GM21526 (cell line): ENCODE measurements around the gene RPL39.
"Not testable (repeated sequence)": the region's sequence is repeated elsewhere in the genome, so short reads cannot be mapped to it uniquely, and the experiment has no call there.

Experiments used
- ATAC-seq: cut with Tn5 transposase; IDR thresholded peaks from one replicate; pipeline ENCODE4 v1.9.1; 2021; ENCODE audit warnings: moderate library complexity; ENCODE audit not compliant: unreplicated experiment, low FRiP score

The RPL39 gene

DNA sequence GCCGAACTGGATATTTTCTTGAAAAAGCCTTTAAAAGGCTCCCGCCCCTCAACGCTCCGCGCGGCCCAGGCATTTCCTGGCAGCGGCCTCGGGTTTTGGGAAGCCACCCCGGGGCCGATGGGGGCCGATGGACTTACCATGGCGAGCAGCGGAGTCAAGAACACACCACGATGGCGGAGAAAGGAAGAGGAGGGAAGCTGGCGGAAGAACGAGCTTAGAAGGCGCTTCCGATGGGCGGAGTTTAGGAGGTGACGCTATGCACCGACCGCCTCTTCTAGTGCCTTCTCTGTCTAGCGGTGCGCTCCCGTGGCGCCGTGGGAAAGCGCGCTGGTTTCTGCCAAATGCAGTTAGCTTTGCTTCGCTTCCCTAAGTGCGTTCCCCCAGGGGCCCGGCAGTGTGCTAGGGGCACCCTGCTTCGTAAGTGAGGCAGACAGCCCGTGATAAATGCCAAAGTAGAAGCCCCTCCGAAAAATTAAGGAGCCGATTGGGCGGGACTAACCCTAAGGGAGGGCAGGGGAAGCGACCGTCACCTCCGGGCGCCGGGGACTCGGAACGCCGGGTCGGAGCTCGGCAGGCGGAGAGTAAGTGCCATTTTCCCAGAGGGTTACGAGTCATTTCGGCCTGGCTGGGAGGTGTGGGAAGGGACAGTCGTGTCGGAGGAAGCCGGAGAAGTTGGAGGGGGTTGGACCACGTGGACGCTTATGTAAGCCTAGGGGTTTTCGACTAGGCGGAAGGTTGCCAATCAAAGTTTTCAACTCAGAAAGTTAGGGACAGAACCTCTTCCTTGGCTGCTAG, at the start of gene RPL39:
TSS of gene RPL39 (minus strand) at position 194 of the 795 bp plus-strand sequence. CDS start at position 140, 54 bp downstream.
- peak; percentile 74 for ATAC-seq

DNA sequence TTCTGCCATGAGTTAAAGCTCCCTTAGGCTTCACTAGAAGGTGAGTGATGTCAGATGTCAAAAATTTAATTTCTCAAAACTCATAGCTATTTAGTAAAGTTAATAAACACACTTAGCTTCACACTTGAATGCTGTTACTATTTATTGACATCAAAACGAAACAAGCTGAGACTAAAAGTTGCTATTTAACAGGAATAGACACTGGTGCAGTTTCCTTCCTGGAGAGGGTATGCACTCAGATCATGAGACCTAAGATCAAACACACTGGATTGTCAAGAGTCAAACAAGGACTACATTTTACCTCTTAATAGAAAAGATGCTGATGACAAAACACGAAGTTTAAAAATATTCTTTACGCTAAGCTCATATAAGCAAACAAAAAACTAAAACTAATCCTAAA, 42.5 kb upstream of the RPL39 start:
- ATAC-seq, result no peak

DNA sequence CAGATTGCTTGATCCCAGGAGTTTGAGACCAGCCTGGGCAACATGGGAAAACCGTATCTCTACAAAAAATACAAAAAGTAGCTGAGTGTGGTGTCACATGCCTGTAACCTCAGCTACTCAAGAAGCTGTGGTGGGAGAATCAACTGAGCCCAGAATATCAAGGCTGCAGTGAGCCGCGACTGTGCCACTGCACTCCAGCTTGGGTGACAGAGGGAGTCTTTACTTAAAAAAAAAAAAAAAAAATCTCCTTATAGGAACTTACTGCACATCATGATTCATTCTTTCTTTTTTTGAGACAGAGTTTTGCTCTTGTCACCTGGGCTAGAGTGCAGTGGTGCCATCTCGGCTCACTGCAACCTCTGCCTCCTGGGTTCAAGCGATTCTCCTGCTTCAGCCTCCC, 37.0 kb upstream of the RPL39 start:
- ATAC-seq, result no peak

DNA sequence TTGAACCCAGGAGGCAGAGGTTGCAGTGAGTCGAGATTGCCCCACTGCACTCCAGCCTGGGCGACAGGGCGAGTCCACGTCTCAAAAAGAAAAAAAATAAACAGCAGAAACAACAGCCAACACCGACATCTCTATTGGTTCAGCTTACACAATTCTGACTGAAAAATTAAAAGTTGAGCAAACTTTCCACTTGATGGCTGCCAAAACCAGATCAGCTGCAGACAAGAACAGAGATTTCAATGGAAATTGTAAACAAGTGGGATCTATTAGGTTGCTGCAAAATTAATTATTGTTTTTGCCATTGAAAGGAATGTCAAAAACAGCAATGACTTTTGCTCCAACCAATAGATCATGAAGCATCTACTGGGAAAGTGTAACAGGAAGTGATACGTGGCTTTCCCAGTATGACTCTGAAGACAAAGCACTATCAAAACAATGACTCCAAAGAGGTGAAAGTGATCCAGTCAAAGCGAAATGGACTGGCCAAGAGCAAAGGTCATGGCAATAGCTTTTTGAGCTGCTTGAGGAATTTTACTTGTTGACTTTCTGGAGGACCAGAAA, 35.0 kb upstream of the RPL39 start:
- no peak for ATAC-seq

DNA sequence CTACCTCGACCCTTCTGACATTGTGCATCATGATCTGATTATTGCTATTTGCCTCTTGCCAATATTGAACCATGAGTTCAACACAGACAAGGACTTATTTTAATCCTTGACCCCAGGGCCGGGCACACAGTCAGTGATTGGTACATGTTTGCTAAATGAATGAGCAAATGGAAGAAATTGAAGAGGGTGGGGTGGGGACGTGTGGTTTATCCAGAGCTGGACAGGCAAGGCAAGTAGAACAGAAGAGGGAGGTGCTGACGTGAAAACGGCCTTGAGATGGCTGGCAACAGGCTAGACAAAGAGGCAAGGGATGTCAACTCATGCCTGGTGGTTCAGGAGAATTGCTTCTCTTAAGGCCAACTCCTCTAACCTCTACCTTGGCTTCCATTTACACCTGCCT, 32.8 kb upstream of the RPL39 start:
- not testable (repeated sequence) for ATAC-seq

DNA sequence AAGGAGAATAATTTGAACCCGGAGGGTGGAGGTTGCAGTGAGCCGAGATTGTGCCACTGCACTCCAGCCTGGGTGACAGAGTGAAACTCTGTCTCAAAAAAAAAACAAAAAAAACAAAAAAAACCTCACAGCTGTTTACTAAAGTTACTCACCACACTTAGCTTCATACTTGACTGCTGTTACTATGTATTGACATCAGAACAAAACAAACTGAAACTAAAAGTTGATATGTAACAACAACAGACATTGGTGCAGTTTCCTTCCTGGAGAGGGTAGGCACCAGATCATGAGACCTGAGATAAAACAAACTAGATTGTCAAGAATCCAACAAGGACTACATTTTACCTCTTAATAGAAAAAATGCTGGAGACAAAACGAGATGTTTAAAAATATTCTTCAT, 30.3 kb upstream of the RPL39 start:
- peak; percentile 96 for ATAC-seq

DNA sequence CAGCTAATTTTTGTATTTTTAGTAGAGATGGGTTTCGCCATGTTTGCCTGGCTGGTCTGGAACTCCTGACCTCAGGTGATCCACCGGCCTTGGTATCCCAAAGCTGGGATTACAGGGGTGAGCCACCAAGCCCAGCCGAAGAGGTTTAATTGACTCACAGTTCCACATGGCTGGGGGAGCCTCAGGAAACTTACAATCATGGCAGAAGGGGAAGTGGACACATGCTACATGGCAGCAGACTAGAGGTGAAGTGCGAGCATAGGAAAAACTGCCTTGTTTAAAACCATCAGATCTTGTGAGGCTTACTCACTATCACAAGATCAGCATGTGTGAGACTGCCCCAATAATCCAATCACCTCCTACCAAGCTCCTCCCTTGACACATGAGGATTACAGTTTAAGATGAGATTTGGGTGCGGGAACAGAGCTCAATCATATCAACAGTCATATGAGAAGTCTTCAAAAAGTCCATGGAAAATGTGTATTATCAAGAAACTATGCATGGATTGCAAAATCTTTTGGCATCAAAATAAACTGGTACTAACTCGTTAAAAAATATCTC, 25.8 kb upstream of the RPL39 start:
- ATAC-seq, result no peak

DNA sequence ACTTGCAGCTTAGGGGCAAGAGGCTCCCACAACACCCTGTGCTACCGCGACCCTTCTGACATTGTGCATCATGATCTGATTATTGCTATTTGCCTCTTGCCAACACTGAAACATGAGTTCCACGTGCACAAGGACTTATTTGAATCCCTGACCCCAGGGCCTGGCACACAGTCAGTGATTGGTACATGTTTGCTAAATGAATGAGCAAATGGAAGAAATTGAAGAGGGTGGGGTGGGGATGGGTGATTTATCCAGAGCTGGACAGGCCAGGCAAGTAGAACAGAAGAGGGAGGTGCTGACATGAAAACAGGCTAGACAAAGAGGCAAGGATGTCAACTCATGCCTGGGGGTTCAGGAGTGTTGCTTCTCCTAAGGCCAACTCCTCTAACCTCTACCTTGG, 24.9 kb upstream of the RPL39 start:
- ATAC-seq, result no peak

DNA sequence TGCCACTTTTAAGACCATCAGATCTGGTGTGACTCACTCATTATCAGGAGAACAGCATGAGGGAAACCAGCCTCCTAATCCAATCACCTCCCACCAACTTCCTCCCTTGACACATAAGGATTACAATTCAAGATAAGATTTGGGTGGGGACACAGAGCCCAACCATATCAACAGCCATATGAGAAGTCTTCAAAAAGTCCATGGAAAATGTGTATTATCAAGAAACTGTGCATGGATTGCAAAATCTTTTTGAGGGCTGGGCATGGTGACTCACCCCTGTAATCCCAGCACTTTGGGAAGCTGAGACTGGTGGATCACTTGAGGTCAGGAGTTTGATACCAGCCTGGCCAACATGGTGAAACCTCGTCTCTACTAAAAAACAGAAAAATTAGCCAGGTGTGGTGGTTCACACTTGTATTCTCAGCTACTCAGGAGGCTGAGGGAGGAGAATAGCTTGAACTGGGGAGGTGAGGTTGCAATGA, 17.8 kb upstream of the RPL39 start:
- no peak for ATAC-seq

DNA sequence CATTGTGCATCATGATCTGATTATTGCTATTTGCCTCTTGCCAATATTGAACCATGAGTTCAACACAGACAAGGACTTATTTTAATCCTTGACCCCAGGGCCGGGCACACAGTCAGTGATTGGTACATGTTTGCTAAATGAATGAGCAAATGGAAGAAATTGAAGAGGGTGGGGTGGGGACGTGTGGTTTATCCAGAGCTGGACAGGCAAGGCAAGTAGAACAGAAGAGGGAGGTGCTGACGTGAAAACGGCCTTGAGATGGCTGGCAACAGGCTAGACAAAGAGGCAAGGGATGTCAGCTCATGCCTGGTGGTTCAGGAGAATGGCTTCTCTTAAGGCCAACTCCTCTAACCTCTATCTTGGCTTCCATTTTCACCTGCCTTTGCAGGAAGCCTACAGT, 17.0 kb upstream of the RPL39 start:
- not testable (repeated sequence) for ATAC-seq

DNA sequence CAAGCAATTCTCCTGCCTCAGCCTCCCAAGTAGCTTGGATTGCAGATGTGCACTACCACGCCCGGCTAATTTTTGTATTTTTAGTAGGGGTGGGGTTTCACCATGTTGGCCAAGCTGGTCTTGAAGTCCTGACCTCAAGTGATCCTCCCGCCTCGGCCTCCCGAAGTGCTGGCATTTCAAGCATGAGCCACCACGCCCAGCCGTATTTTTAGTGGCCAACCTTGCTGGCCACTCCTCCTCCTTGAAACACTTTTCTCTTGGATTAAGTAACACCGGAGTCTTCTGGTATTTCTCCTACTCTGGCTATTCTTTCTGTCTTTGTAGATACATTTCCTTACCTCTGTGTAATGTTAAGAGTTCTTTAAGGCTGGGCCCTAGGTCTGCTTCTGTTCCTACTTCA, 11.1 kb upstream of the RPL39 start:
- no peak for ATAC-seq

DNA sequence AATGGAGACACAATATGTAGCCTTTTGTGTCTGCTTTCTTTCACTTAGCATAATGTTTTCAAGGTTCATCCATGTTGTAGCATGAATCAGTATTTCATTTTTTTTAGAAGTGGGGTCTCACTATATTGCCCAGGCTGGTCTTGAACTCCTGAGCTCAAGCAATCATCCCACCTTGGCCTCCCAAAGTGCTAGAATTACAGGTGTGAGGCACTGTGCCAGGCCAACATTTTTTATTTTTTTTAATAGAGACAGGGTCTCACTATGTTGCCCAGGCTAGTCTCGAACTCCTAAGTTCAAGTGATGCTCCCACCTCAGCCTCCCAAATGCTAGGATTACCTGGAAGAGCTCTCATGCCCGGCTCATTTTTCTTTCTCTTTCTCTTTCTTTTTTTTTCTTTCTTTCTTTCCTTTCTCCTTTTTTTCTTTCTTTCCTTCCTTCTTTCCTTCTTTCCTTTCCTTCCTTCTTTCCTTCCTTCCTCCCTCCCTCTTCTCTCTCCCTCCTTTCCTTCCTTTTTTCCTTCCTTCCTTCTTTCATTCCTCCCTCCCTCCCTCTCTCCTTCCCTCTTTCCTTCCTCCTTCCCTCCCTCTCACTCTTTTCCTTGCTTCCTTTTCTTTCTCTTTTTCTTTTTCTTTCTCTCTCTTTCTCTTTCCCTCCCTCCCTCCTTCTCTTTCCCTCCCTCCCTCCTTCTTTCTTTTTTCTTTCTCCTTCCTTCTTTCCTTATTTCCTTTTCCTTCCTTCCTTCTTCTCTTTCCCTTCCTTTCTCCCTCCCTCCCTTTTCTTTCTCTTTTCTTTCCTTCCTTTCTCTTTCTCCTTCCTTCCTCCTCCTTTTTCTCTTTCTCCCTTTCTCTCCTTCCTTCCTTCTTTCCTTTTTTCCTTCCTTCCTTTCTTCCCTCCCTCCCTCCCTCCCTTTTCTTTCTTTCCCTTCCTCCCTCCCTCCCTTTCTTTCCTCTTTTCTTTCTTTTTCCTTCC, 10.1 kb upstream of the RPL39 start:
- no peak for ATAC-seq

DNA sequence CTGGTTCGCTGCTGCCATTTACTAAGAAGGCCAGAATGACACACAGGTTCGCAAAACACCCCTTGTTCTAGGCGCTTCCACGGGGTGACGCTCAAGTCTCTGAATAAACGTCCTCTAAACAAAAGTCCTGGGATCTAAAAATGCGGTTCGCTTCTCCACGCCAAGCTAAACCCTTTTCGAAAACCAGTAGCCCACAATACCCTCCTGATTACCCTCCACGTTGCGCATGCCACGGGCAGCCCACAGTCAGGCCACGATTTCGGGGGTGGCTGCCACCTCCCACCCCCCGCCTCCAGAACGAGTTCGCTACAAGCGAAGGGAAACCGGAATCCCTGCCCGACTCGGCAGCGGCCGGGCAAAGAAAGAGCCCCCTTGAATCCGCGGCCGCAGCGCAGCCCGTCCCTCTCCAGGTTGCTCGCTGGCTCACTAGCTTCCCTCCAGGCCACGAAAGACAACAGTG, 423 bp downstream of the RPL39 start:
- peak; percentile 21 for ATAC-seq

DNA sequence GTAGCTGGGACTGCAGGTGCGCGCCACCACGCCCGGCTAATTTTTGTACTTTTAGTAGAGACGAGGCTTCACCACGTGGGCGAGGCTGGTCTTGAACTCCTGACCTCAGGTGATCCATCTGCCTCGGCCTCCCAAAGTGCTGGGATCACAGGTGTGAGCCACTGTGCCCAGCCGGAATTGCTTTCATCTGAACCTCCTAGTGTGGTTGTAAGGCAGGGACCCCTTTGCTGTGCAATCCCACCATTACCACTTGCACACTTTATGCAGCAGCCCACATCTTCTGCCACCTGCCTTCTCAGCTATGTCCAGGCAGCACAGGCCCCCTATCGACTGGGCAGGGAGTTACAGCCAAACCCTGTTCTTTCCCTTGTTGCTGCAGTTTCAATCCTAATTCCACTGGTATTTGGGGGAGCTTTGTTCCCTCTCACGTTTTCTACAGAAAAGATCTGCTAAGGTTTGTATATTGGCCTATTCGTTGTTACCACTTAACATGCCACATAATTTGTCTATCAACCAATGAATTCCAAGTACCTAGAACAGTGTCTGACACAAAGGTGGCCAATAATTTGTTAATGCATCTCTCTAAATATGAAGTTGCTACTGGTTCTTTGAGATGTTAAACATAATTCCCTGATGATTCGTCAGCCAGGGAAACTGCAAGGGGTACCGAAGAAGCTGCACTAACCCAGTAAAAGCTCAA, 6.5 kb downstream of the RPL39 start:
- no peak for ATAC-seq

DNA sequence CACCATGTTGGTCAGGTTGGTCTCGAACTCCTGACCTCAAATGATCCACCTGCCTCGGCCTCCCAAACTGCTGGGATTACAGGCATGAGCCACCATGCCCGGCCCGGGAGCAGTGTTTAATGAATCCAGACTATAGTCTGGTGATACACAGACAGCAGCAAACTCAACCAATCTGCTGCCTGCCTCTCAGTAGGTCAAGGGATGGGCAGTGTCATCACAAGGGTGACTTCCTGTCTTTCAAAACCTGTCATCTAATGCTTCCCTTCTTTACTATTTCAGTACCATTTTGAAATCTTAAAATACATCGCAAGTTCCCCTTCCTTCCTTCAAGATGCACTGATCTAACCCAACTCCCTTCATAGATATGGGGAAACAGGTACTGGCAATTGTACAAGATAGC, 8.4 kb downstream of the RPL39 start:
- no peak for ATAC-seq

DNA sequence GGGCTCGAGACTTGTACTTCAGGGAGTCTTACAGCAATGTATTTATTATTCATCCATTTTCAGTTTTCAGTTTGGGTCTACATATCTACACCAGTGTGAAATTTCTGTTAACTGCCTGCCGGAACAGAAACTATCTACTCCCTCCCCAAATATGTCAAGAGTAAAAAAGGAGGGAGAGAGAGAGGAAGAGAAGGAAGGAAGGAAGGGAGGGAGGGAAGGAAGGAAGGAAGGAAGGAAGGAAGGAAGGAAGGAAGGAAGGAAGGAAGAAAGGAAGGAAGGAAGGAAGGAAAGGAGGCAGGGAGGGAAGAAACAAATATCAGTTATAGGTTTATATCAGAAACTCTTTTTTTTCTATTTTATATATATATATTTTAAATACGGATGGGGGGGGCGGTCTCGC, 12.6 kb downstream of the RPL39 start:
- no peak for ATAC-seq

DNA sequence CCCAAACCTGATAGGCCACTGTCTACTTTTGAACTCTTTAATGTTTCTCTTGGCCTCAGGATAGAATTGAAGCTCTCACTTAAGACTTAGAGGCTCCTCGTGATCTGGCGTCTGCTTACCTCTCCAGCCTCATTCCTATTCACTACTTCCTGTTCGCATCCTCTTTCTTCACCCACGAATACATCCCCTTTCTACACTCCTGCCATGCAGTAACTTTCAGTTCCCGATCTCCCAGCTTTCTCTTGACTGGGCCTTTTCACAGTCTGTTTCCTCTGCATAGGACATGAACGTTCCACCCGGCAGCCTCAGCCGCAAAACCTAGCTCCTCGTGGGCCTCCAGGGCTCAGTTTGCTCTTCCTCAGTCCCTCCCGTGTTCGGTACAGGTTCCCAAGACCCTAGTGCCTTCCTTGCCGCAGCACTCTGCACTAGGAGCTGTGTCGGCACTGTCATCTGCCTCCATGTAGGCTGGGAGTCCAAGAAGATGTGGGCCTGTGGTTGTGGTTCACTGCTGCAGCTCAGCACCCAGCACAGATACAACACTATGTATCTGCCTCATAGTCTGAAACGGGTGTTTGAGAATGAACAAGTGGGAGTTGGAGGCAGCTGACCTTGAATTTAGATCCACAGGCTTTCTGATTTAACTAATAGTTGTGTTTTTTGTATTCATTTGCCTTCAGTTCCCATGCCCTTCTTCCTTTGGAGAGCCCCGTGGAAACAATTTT, 15.8 kb downstream of the RPL39 start:
- ATAC-seq, result no peak

DNA sequence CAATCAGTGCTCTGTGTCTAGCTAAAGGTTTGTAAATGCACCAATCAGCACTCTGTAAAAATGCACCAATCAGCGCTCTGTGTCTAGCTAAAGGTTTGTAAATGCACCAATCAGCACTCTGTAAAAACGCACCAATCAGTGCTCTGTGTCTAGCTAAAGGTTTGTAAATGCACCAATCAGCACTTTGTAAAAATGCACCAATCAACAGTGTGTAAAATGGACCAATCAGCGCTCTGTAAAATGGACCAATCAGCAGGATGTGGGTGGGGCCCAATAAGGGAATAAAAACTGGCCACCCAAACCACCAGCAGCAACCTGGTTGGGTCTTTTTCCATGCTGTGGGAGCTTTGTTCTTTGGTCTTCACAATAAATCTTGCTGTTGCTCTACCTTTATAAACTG, 22.0 kb downstream of the RPL39 start:
- ATAC-seq, result not testable (repeated sequence)

DNA sequence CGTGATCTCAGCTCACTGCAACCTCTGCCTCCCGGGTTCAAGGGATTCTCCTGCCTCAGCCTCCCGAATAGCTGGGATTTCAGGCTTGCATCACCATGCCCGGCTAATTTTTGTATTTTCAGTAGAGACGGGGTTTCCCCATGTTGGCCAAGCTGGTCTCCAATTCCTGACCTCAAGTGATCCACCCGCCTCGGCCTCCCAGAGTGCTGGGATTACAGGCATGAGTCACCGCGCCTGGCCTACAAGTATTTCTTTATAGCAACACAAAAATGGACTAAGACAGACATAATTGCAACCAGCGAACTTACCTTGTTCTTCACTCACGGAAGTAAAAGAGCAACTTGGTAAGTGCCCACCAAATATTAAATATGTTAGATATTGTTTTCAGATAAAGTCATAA, 23.0 kb downstream of the RPL39 start:
- not testable (repeated sequence) for ATAC-seq
